HFFc6 (cell line): ENCODE results near the gene SLAMF9. TPM values are rescaled to one million over a fixed set of nuclear protein-coding genes. Genes with fewer than 3 reads are reported as not detected.

Source experiments
- DNase-seq: peaks from one replicate; pipeline ENCODE4 v3.0.0-alpha.2; 2018
- H3K27ac Mint-ChIP-seq: 2 replicates; pipeline ENCODE4 v1.8.0; 2020; ENCODE audit warnings: mild to moderate bottlenecking, mixed read lengths
- H3K27me3 Mint-ChIP-seq: 2 replicates; pipeline ENCODE4 v1.8.0; 2021; ENCODE audit warnings: mild to moderate bottlenecking, moderate library complexity, mixed read lengths; ENCODE audit not compliant: insufficient read depth
- H3K36me3 Mint-ChIP-seq: 2 replicates; pipeline ENCODE4 v1.8.0; 2021; ENCODE audit warnings: low read depth, mixed read lengths
- H3K4me1 Mint-ChIP-seq: 2 replicates; pipeline ENCODE4 v1.8.0; 2020; ENCODE audit warnings: low read depth, mixed read lengths
- H3K4me3 Mint-ChIP-seq: 2 replicates; pipeline ENCODE4 v1.8.0; 2020; ENCODE audit warnings: mild to moderate bottlenecking, moderate library complexity, mixed read lengths
- H3K9me3 Mint-ChIP-seq: 2 replicates; pipeline ENCODE4 v1.8.0; 2020; ENCODE audit warnings: mild to moderate bottlenecking, mixed read lengths
- total RNA-seq, 6 experiments: library from RNA; stranded (reverse); fragmentation: NEBNext Ultra II Directional; extraction: Animal tissue kit (Norgen Biotek cat#: 25700); gene quantifications; 2 replicates in 1 of 6; 3 replicates in 5 of 6; pipeline ENCODE4 v1.2.3, GENCODE V29; 2021
- TF ChIP-seq, protein P1 (sequence below): fragments of 200-600 bp; sonication (generic); IDR thresholded peaks from 2 replicates; pipeline ENCODE4 v1.5.0; 2021; ENCODE audit warnings: antibody characterized with exemption, mild to moderate bottlenecking

Gene SLAMF9
- total RNA-seq, 6 experiments from 2014 or later: 0.41 to 0.51 (median 0.46) TPM; not detected in 3

DNA sequence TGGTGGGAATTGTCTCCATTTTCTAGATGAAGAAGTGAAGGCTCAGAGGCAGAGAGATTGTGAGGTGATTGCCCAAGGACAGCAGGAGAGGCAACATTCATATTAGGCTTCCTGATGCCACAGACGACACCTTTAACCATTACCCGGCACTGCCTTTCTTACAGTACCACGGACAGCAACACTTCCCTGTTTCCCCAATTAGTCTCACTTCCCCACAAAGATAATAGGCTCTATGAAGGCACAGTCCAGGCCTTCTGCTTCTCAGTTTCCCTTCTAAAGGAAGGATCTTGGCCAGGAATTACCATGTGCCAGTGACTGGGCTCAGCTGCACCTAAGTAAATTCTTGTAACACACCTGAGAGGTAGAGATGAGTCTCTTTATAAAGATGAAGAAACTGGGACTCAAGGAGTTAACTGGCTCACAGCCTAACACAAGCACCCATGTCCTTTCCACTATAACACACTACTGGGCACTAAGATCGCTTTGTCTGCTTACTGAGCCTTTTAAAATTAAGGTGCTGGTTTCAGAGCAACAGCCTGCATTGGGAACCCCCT is 18.2 kb downstream of the SLAMF9 start:
- no peak for DNase-seq
- Mint-ChIP-seq H3K27ac (no peak overlapping the region), H3K4me3 (no peak overlapping the region)

DNA sequence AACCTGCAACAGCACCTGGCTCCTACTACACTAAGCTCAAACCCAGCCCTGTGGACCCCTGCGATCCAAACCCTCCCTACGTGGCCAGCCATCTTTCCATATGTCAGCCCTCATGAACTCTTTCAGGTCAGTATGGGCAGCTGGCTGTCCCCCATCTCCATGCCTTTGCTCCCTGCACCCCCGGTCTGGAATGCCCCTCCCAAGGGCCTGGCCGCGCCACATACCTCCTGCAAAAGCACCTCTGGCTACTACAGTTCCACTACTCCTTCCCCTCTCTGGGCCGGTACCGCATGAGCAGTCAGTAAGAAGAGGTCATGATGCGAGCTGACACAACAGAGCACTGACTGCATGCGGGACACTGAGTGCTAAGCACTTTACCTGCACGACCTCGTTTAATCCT is 18.7 kb downstream of the SLAMF9 start:
- TF ChIP-seq, protein P1, sequence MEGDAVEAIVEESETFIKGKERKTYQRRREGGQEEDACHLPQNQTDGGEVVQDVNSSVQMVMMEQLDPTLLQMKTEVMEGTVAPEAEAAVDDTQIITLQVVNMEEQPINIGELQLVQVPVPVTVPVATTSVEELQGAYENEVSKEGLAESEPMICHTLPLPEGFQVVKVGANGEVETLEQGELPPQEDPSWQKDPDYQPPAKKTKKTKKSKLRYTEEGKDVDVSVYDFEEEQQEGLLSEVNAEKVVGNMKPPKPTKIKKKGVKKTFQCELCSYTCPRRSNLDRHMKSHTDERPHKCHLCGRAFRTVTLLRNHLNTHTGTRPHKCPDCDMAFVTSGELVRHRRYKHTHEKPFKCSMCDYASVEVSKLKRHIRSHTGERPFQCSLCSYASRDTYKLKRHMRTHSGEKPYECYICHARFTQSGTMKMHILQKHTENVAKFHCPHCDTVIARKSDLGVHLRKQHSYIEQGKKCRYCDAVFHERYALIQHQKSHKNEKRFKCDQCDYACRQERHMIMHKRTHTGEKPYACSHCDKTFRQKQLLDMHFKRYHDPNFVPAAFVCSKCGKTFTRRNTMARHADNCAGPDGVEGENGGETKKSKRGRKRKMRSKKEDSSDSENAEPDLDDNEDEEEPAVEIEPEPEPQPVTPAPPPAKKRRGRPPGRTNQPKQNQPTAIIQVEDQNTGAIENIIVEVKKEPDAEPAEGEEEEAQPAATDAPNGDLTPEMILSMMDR: no peak
- no peak for DNase-seq
- Mint-ChIP-seq H3K4me1 (peaks cover 7% of the 10 kb centered on the region; the same call in 1 of the 2 replicates), H3K27ac (no peak overlapping the region), H3K27me3 (peaks cover 21% of the 10 kb centered on the region), H3K4me3 (no peak overlapping the region), H3K9me3 (no peaks in the 10 kb centered on the region), H3K36me3 (no peaks in the 10 kb centered on the region)

More for the DNA sequence above, 18.2 kb downstream of the SLAMF9 start:
- TF ChIP-seq, protein P1: no peak
- H3K9me3 Mint-ChIP-seq: no peaks in the 10 kb centered on the region
- H3K36me3 Mint-ChIP-seq: no peaks in the 10 kb centered on the region
- peaks cover 21% of the 10 kb centered on the region for H3K27me3 Mint-ChIP-seq
- peaks cover 7% of the 10 kb centered on the region; the same call in 1 of the 2 replicates for H3K4me1 Mint-ChIP-seq

DNA sequence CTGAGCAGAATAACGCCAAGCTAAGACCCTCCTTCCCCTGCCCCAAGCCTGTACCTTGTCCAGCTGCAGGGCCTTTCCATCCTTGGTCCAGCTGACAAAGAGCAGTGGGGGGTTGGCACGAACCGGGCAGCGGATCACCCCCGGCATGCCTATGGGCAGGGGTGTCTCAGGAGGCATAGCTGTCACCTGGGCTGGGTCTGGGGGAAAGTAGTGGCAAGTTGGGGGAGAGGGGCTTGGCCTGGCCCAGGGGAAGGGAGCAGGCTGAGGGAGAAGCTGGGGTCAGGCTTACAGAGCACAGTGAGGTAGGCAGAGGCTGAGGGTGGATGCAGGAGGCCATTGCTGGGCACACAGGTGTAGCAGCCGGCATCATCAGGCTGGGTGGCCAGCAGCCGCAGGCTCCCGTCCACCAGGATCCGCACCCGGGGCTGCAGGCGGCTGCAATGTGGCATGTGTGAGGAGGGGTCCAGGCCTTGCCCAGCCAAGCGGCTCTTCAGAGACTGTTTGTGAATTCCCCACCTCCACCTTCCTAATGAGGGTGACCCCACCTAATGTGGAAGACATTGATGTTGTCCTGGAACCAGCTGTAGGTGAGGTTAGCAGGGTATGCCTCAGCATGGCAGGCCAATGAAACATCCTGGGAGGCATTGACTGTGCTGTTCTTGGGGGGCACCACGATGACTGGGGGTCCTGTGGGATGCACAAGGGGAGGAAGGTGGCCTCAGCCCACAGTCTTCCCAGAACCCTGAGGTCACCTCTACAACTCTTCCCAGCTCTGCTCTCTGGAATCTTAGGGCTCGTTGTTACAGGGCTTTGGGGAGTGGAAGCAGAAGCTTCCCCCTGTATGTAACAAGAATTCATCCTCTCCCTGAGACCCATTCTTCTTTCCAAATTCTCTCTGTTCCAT is 19.6 kb downstream of the SLAMF9 start:
- peaks cover 7% of the 10 kb centered on the region; the same call in 1 of the 2 replicates for H3K4me1 Mint-ChIP-seq
- H3K27ac Mint-ChIP-seq: no peak overlapping the region
- DNase-seq: no peak
- no peak overlapping the region for H3K4me3 Mint-ChIP-seq
- TF ChIP-seq, protein P1: no peak
- no peaks in the 10 kb centered on the region for H3K9me3 Mint-ChIP-seq
- H3K27me3 Mint-ChIP-seq: peaks cover 21% of the 10 kb centered on the region
- no peaks in the 10 kb centered on the region for H3K36me3 Mint-ChIP-seq

DNA sequence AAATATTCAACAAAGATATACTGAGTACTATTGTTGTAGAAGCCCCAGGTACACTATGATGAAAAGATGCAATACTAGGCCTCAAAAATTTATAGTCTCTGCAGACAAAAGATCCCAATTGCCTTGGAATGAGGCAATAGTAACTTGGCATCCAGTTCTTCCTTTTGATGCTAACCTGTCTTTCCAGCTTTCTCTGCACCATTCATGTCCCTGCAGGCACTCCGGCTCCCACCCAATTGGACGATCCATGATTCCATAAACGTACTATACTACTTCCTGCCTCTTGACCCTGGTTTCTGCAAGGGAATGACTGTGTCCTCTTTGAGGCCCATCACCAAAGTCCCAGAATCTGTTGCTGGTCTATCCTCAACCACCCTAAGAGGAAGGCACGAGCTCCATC is 20.7 kb downstream of the SLAMF9 start:
- no peaks in the 10 kb centered on the region for H3K9me3 Mint-ChIP-seq
- TF ChIP-seq, protein P1: no peak
- no peak overlapping the region for H3K27ac Mint-ChIP-seq
- DNase-seq: no peak
- H3K27me3 Mint-ChIP-seq: peaks cover 13% of the 10 kb centered on the region
- no peaks in the 10 kb centered on the region for H3K36me3 Mint-ChIP-seq
- H3K4me1 Mint-ChIP-seq: peaks cover 5% of the 10 kb centered on the region; the same call in 1 of the 2 replicates
- no peak overlapping the region for H3K4me3 Mint-ChIP-seq

DNA sequence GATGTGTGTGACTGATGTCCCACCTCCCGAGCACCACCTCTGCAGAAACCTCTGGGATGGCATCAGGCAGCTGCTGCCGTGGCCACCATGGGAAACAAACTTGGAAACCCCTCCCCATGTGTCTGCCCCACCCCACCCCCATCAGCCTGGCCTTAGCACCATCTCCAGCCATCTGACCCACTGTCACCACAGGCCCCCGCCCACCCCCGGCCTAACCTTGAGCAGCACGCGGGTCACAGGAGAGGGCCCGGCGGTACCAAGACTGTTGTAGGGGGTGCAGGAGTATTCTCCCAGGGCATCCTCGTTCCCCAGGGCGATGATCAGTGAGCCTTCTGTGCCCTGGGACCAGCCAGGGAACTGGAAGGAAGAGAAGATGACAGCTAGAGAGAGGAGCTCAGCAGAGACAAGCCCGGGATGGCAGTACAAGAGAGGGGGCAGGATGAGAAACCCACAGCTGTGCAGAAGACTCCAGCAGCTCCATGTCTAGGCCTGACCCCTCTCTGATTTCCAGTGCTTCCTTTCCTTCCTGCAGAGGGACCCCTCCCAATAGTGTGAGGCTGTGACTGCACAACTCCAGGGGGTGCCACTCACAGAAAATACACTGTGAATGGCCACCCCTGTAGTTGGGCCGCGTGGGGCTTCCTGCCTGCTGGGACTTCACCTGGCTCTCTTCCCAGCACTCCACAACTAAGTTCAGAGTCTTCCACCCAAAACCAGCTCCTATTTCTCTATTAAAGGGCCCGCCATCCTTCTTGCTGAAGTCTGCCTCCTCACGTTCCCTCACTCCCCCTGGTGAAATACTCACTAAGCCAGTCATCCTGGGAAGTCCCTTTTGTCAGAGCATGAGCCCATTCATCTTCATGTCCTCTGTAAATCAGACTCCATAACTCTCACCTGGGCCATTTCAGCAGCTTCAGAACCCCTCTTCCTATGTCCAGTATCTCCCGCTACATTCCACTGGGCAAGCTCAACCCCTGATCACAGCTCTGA is 21.4 kb downstream of the SLAMF9 start:
- no peaks in the 10 kb centered on the region for H3K9me3 Mint-ChIP-seq
- TF ChIP-seq, protein P1: no peak
- H3K4me1 Mint-ChIP-seq: no peaks in the 10 kb centered on the region
- H3K36me3 Mint-ChIP-seq: no peaks in the 10 kb centered on the region
- H3K27me3 Mint-ChIP-seq: peaks cover 10% of the 10 kb centered on the region
- H3K4me3 Mint-ChIP-seq: no peak overlapping the region
- no peak overlapping the region for H3K27ac Mint-ChIP-seq
- DNase-seq: no peak
